ENCODE measurements around the gene BSCL2.

Gene BSCL2

DNA sequence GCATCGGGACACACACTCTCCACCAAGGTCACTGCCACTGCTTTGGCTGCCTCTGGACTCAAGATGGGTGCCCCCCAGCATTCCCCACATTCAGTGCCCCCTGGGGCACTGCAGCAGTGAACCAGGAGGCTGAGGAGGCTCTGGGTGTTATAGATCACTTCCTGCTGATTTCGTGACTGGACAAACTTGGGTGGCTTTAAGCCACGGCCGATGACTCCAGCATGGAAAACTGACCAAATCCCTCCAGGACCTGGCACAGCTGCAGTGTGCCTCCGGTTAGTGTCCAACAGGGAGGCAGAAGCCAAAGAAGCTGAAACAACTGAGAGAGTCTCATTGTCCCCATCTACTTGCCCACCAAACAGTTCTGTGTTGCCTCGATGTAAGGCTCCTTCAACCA lies 59.6 kb downstream of the BSCL2 start:
- no peak for DNase-seq (ENCODE audit: low spot score)
- TF ChIP-seq, protein P1, sequence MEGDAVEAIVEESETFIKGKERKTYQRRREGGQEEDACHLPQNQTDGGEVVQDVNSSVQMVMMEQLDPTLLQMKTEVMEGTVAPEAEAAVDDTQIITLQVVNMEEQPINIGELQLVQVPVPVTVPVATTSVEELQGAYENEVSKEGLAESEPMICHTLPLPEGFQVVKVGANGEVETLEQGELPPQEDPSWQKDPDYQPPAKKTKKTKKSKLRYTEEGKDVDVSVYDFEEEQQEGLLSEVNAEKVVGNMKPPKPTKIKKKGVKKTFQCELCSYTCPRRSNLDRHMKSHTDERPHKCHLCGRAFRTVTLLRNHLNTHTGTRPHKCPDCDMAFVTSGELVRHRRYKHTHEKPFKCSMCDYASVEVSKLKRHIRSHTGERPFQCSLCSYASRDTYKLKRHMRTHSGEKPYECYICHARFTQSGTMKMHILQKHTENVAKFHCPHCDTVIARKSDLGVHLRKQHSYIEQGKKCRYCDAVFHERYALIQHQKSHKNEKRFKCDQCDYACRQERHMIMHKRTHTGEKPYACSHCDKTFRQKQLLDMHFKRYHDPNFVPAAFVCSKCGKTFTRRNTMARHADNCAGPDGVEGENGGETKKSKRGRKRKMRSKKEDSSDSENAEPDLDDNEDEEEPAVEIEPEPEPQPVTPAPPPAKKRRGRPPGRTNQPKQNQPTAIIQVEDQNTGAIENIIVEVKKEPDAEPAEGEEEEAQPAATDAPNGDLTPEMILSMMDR (IDR thresholded peaks at IDR 0.05; ENCODE audit: extremely low read depth, missing control alignments) = no peak

DNA sequence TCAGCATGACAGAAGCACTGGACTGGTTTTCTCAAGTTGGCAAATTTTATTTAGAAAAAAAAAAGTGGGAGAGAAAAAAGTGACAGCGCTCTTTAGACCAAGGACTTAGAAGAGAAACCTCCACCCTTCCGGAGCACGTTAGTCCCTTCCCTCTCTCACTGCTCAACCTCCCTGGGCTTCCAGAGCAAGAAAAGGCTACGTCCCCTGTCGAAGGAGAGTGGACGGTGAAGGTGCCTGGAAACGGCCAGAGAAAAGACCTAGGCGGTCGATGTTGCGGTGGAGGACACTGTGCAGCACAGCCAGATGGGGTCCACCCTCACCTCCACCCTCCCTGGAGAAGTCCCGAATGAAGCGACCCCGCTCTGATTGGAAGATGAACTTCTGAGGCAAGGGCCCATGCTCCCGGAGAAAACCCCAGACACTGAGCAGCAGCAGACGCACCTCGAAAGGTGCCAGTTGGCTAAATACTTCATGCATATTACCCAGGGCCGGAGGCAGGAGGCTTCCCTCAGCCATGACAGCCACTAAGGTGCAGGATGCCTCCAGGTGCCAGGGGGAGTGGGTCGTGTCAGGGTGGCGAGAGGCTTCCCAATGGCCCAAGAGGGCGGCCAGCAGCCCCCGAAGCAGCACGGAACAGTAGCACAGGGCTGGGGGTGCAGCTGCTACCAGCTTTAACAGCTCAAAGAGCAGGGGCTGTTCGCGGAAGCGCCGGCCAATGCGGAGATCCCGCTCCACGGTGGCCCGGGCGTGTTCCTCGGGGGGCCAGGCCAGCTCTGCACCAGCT lies 60.2 kb downstream of the BSCL2 start:
- TF ChIP-seq, protein P1 (IDR thresholded peaks at IDR 0.05; ENCODE audit: extremely low read depth, missing control alignments) = no peak
- no peak for DNase-seq (ENCODE audit: low spot score)

DNA sequence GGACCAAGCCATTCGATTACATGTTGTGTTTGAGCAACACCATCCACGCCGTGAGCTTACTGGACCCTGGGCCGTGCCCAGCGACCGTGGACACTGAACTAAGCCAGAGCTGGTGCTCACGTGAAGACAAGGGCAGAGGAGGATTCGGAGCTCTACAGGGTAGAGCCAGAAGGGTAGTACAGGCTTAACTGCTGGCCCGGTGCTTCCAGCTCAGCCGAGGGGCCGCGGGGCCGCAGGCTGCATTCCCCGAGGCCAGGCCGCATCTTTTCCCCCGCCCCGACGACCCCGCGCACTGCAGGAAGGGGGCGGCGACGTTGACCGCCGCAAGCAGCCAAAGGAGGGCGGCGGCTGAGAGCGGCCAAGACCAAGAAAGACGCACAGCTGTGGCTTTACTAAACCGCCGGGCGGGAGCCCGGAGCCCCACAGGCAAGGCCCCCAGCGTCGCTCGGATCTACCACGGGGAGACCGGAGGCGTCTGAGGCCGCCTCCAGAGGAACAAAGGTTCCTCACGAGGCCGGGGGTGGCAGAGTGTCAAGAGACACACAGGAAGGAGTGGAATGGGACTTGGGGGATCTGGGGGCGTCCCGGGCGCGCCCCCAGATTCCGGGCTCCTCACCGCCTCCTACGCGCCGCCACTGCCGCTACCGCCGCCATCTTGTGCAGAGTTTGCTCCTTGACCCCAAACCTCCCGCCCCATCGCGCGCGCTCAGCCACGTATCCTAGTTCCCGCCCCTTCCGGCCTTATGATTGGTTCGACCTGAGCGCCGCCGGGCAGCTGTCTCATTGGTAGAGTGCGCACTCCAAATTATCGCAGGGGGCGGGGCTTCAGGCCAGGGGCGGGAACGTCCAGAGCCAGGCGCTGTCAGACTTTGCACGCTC lies 61.0 kb downstream of the BSCL2 start, which contains the start of gene GANAB:
Gene GANAB, minus strand, starts transcription at position 668 of the 879 bp plus-strand sequence. Its CDS starts 14 bp downstream, at position 654.
- DNase-seq (ENCODE audit: low spot score) = peak; percentile 99
- TF ChIP-seq, protein P1 (IDR thresholded peaks at IDR 0.05; ENCODE audit: extremely low read depth, missing control alignments) = no peak

DNA sequence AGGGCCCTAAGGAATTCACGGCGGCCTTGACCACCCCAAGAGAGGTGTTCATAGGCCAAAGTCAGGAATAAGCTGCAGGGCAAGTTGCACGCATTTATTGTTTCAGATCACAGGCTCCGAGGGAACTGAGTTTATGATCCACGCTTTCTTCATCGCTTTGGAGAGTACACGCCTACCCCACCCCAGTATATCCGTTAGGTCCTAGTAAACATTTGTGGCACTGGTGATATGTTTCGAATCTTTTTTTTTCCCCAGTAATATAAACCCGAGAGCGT lies 61.6 kb downstream of the BSCL2 start:
- no peak for DNase-seq (ENCODE audit: low spot score)
- TF ChIP-seq, protein P1 (IDR thresholded peaks at IDR 0.05; ENCODE audit: extremely low read depth, missing control alignments) = no peak

DNA sequence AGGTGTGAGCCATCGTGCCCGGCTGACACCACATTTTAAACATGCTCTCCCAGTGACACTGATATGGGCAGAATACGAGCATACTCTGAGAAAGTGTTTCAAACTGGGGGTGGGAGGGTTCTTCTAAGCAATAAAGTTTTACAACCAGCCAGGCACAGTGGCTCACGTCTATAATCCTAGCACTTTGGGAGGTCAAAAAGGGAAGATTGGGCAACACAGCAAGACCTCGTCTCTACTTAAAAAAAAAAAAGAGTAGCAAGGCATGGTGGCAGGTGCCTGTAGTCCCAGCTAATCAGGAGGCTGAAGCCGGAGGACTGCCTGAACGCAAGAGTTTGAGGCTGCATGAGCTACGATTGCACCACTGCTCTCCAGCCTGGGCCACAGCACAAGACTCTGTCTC lies 63.0 kb downstream of the BSCL2 start:
- TF ChIP-seq, protein P1 (IDR thresholded peaks at IDR 0.05; ENCODE audit: extremely low read depth, missing control alignments) = no peak
- DNase-seq (ENCODE audit: low spot score) = no peak

All from GM20000 (cell line).